MM.1S (cell line): ENCODE results near the gene TFIP11.

Experiments
- DNase-seq: peaks from one replicate; pipeline ENCODE4 v3.0.0-alpha.2; 2015
- H2AFZ ChIP-seq: fragments of 300-600 bp; sonication (generic); 2 replicates; pipeline ENCODE4 v1.6.0; 2016; ENCODE audit warnings: antibody characterized with exemption, low read length
- H3F3A ChIP-seq: fragments of 300-600 bp; sonication (generic); 2 replicates; pipeline ENCODE4 v1.6.1; 2016; ENCODE audit warnings: mild to moderate bottlenecking, antibody characterized with exemption, low read length, moderate library complexity, mixed read lengths; ENCODE audit not compliant: insufficient read depth
- H3K27ac ChIP-seq: fragments of 300-600 bp; sonication (generic); 2 replicates; pipeline ENCODE4 v1.5.1; 2016; ENCODE audit warnings: mild to moderate bottlenecking, low read length
- H3K27me3 ChIP-seq: fragments of 300-600 bp; sonication (generic); replicated peaks from 2 replicates; pipeline ENCODE4 v1.6.0; 2016; ENCODE audit warnings: low read length; ENCODE audit not compliant: insufficient read depth
- H3K36me3 ChIP-seq: fragments of 300-600 bp; sonication (generic); replicated peaks from 2 replicates; pipeline ENCODE4 v1.6.1; 2016; ENCODE audit warnings: mild to moderate bottlenecking, low read length, mixed read lengths; ENCODE audit not compliant: insufficient read depth
- H3K4me1 ChIP-seq: fragments of 300-600 bp; sonication (generic); 2 replicates; pipeline ENCODE4 v1.6.1; 2016; ENCODE audit warnings: low read length, mixed read lengths
- H3K4me2 ChIP-seq: fragments of 300-600 bp; sonication (generic); 2 replicates; pipeline ENCODE4 v1.6.0; 2016; ENCODE audit warnings: low read depth, low read length
- H3K4me3 ChIP-seq: fragments of 300-600 bp; sonication (generic); 2 replicates; pipeline ENCODE4 v1.5.1; 2016; ENCODE audit warnings: low read length, mixed read lengths
- H3K79me2 ChIP-seq: fragments of 300-600 bp; sonication (generic); 2 replicates; pipeline ENCODE4 v1.6.1; 2016; ENCODE audit warnings: mixed run types, low read length, mixed read lengths
- H3K9ac ChIP-seq: fragments of 300-600 bp; sonication (generic); 2 replicates; pipeline ENCODE4 v1.6.1; 2016; ENCODE audit warnings: low read length, mixed read lengths
- H3K9me2 ChIP-seq: fragments of 300-600 bp; sonication (generic); replicated peaks from 2 replicates; pipeline ENCODE4 v1.6.1; 2016; ENCODE audit warnings: mild to moderate bottlenecking, low read length, mixed read lengths; ENCODE audit not compliant: insufficient read depth
- H3K9me3 ChIP-seq: fragments of 300-600 bp; sonication (generic); replicated peaks from 2 replicates; pipeline ENCODE4 v1.6.1; 2016; ENCODE audit warnings: mild to moderate bottlenecking, low read length, mixed read lengths; ENCODE audit not compliant: insufficient read depth
- H4K20me1 ChIP-seq: fragments of 300-600 bp; sonication (generic); 2 replicates; pipeline ENCODE4 v1.6.1; 2016; ENCODE audit warnings: mild to moderate bottlenecking, low read length, moderate library complexity, mixed read lengths; ENCODE audit not compliant: insufficient read depth
- EZH2 ChIP-seq: fragments of 300-600 bp; sonication (generic); optimal IDR thresholded peaks from 2 replicates; pipeline ENCODE3; 2017; ENCODE audit warnings: low read depth, mild to moderate bottlenecking, antibody characterized with exemption, low read length, mixed read lengths
- EZH2phosphoT487 ChIP-seq: fragments of 300-600 bp; sonication (generic); IDR thresholded peaks from 2 replicates; pipeline ENCODE4 v1.6.1; 2018; ENCODE audit warnings: antibody characterized with exemption, low read length
- TF ChIP-seq, protein P1 (sequence below): fragments of 300-600 bp; sonication (generic); IDR thresholded peaks from 2 replicates; pipeline ENCODE4 v1.5.1; 2016; ENCODE audit warnings: antibody characterized with exemption, low read length, mixed read lengths

Gene TFIP11

DNA sequence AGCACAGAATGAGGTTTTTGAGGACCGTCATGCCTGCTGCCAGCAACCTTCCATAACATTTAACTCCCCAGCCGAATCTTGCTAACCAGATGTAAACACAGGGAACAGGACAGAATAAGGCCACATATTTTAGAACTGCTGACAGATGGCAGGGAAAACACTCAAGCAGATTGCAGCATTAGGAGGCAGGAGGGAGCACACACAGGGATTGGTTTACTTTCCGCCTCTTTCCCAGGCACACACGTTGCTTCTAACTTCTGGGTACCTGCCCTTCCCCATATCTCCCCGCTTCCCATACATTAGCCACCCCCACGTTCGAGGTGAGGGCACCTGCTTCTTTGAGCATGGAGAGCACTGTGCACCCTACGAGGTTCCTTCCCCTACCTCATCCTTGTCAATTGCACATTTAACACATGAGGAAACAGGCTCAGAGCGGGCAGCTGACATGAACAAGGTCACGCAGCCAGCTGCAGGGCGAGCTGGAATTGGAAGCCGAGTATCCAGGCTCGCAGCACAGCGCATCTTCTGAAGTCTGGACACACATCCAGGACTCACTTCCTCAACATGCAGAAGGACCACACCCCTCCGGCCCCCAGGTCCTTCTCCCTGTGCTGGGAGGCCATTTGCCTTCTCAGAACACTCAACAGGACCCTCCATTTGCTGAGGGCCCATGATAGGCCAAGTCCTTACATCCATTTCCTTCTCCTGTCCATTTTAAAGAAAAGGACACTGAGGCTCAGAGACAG lies 64.5 kb downstream of the TFIP11 start:
- Histone ChIP-seq H3K79me2 (no peaks in the 10 kb centered on the region), H3K4me2 (no peak overlapping the region), H3K36me3 (no peaks in the 10 kb centered on the region), H3K9ac (no peak overlapping the region), H2AFZ (no peak overlapping the region), H3K9me3 (no peaks in the 10 kb centered on the region), H3K4me3 (no peak overlapping the region), H3K27me3 (no peaks in the 10 kb centered on the region), H3K27ac (no peak overlapping the region), H3F3A (no peaks in the 10 kb centered on the region), H3K4me1 (no peaks in the 10 kb centered on the region), H3K9me2 (no peaks in the 10 kb centered on the region), H4K20me1 (no peaks in the 10 kb centered on the region)
- TF ChIP-seq EZH2 = no peak
- TF ChIP-seq, protein P1, sequence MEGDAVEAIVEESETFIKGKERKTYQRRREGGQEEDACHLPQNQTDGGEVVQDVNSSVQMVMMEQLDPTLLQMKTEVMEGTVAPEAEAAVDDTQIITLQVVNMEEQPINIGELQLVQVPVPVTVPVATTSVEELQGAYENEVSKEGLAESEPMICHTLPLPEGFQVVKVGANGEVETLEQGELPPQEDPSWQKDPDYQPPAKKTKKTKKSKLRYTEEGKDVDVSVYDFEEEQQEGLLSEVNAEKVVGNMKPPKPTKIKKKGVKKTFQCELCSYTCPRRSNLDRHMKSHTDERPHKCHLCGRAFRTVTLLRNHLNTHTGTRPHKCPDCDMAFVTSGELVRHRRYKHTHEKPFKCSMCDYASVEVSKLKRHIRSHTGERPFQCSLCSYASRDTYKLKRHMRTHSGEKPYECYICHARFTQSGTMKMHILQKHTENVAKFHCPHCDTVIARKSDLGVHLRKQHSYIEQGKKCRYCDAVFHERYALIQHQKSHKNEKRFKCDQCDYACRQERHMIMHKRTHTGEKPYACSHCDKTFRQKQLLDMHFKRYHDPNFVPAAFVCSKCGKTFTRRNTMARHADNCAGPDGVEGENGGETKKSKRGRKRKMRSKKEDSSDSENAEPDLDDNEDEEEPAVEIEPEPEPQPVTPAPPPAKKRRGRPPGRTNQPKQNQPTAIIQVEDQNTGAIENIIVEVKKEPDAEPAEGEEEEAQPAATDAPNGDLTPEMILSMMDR = no peak
- TF ChIP-seq EZH2phosphoT487 = no peak
- DNase-seq = no peak

DNA sequence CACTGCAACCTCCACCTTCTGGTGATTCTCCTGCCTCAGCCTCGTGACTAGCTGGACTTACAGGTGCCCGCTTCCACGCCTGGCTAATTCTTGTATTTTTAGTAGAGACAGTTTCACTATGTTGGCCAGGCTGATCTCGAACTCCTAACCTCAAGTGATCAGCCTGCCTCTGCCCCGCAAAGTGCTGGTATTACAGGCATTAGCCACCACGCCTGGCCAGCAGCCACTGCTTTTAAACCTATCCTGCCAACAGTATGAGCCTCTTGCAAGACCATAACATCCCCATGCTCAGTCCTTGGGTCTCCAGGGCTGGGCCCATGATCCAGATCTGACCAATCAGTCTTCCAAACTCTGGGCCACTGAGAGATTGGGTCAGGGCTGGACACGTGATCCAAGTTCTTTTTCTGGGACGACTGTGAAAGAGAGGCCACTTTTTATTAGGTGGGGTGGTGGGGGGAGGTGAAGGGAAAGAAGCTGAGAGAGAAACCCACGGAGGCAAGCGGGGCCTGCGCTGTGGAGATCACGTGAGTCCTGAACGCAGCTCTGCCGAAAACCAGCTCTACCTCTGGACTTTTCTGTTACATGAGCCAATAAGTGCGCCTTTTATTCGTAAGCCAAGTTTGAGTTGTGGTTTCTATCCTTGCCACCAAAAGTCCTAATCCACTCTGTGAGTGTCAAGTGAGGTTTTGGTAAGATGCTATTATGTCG lies 65.3 kb downstream of the TFIP11 start:
- no peaks in the 10 kb centered on the region for H3K9me3 ChIP-seq
- H3K79me2 ChIP-seq = no peaks in the 10 kb centered on the region
- no peak overlapping the region for H3K4me2 ChIP-seq
- no peaks in the 10 kb centered on the region for H3K27me3 ChIP-seq
- TF ChIP-seq, protein P1 = no peak
- TF ChIP-seq EZH2phosphoT487 (no peak), EZH2 (no peak)
- H4K20me1 ChIP-seq = no peaks in the 10 kb centered on the region
- no peak overlapping the region for H3K27ac ChIP-seq
- no peaks in the 10 kb centered on the region for H3K36me3 ChIP-seq
- no peak overlapping the region for H3K4me3 ChIP-seq
- no peaks in the 10 kb centered on the region for H3K4me1 ChIP-seq
- H3K9ac ChIP-seq = no peak overlapping the region
- H2AFZ ChIP-seq = no peak overlapping the region
- H3F3A ChIP-seq = no peaks in the 10 kb centered on the region
- no peaks in the 10 kb centered on the region for H3K9me2 ChIP-seq
- no peak for DNase-seq

DNA sequence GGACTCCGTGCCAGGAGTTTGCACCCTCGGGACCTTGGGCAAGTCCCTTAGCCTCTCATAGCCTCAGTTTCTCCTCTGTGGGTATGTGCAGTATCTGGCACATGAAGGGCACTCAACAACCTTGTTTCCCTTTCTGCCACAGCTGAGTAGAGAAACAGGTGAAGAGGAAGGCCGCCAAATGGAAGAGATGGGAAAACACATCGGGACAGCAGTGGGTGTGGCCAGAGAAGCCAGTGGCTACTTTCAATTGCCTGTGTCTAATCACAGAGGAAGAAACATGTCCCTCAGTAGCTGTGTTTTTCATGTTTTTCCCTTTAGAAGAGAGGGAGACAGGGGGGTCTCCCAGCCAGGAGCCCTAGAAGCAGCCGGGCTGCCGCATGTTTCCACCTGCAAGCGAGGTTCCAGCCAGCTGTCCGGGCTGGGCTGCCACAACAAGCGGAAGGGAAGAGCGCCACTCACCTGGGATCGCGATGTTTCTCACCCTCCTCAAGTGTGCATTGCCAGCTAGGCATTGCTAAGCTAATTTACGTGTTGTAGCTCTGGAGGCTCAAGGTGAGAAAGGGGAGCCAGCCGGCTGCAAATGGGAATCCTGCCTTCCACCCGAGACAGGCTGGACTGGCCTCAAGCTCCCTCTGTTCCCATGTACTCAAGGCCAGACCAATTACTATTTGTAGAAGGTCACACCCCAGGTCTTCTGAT lies 66.5 kb downstream of the TFIP11 start:
- Histone ChIP-seq H3K4me2 (no peak overlapping the region), H4K20me1 (no peaks in the 10 kb centered on the region)
- TF ChIP-seq EZH2phosphoT487 (no peak), EZH2 (no peak)
- TF ChIP-seq, protein P1 = no peak

More for the DNA sequence above, 66.5 kb downstream of the TFIP11 start:
- no peaks in the 10 kb centered on the region for H3K9me3 ChIP-seq
- H3K27ac ChIP-seq = no peak overlapping the region
- no peak overlapping the region for H2AFZ ChIP-seq
- no peaks in the 10 kb centered on the region for H3K4me1 ChIP-seq
- no peaks in the 10 kb centered on the region for H3K36me3 ChIP-seq
- no peaks in the 10 kb centered on the region for H3K27me3 ChIP-seq
- H3K79me2 ChIP-seq = no peaks in the 10 kb centered on the region
- H3K4me3 ChIP-seq = no peak overlapping the region
- no peaks in the 10 kb centered on the region for H3F3A ChIP-seq
- H3K9ac ChIP-seq = no peak overlapping the region
- H3K9me2 ChIP-seq = no peaks in the 10 kb centered on the region
- no peak for DNase-seq
